Amygdala (tissue), 56 donors: Measurements from ENCODE around the gene ADAD2.
"Not testable (repeated sequence)": the region's sequence is repeated elsewhere in the genome, so short reads cannot be mapped to it uniquely, and the experiment has no call there.

Source experiments
- DNase-seq, 56 donors: peaks; one replicate each; lab custom pipeline; 2025; lab: John Stamatoyannopoulos, UW

ADAD2 gene

DNA sequence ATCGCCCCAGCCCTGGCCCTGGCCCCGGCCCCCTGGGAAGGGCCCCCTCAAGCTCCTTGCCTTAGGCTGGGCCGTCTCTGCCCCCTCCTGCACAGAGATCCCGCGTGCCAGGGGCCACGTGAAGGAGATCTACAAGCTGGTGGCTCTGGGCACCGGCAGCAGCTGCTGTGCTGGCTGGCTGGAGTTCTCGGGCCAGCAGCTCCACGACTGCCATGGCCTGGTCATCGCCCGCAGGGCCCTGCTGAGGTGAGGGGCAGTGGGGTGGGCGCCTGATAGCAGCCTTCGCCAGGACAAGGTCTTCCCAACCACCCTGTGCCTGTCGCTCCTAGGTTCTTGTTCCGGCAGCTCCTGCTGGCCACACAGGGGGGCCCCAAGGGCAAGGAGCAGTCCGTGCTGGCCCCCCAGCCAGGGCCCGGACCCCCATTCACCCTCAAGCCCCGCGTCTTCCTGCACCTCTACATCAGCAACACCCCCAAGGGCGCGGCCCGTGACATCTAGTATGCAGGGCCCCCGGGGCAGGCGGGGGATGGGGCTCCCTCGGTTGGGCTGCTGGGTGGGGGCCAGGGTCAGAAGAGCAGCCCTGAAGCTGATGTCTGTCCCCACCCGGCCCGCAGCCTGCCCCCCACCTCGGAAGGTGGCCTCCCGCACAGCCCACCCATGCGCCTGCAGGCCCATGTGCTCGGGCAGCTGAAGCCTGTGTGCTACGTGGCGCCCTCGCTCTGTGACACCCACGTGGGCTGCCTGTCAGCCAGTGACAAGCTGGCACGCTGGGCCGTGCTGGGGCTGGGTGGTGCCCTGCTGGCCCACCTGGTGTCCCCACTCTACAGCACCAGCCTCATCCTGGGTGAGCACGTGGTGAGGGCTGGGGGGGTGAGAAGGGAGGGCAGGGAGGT lies 4.5 kb downstream of the ADAD2 start:
- no peak for DNase-seq

- DNase-seq: no peak
Measured at GRCh38 chr16:84196101-84196500, 5.1 kb downstream of the ADAD2 start.

GRCh38 chr16:84196727-84197394 lies 5.9 kb downstream of the ADAD2 start:
- no peak for DNase-seq

- DNase-seq: no peak
Measured at GRCh38 chr16:84197466-84198128, 6.6 kb downstream of the ADAD2 start.

DNA sequence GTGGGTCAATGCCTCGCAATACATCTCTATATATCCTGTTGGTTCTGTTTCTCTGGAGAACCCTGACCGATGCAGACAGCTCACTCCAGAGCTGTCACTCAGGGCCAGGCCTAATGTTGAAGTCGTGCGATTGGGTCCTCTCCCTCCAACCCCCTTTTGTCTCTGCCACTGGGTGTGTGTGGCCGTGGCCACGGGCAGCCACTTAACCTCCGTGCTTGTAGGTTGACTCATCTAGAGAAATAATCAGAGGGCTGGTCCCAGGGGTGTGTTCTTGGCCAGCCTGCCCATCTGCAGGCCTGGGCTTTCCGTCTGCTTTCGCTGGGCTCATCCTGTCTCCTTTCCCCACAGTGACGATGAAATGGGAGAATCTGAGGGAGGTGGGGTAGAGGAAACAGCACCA lies 7.4 kb downstream of the ADAD2 start:
- DNase-seq: no peak

GRCh38 chr16:84199097-84199496 lies 8.1 kb downstream of the ADAD2 start:
- no peak for DNase-seq

GRCh38 chr16:84199861-84200260 lies 8.9 kb downstream of the ADAD2 start:
- DNase-seq: peak in 28 of 56 donors; percentile 8 to 72 (median 44)

DNA sequence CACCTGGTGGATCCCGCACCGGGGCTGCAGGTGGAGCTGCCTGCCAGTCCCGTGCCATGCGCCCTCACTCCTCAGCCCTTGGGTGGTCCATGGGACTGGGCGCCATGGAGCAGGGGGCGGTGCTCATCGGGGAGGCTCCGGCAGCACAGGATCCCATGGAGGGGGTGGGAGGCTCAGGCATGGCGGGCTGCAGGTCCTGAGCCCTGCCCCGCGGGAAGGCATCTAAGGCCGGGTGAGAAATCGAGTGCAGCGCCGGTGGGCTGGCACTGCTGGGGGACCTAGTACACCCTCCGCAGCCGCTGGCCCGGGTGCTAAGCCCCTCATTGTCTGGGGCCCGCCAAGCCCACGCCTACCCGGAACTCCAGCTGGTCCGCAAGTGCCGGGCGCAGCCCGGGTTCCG lies 13.6 kb downstream of the ADAD2 start:
- not testable (repeated sequence) for DNase-seq

DNA sequence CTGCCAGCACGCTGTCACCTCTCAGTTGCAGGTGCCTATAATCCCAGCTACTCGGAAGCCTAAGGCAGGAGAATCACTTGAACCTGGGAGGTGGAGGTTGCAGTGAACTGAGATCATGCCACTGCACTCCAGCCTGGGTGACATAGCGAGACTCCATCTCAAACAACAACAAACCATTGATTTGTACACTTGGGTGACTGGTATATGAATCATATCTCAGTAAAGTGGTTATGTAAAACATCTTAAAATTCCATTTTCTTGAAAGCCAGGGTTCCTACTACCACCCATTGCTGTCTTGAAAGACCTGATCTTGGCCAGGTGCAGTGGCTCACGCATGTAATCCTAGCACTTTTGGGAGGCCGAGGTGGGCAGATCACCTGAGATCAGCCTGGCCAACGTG lies 14.2 kb downstream of the ADAD2 start:
- DNase-seq: not testable (repeated sequence)

GRCh38 chr16:84205976-84206691 lies 15.2 kb downstream of the ADAD2 start:
- no peak for DNase-seq

GRCh38 chr16:84207251-84207650 lies 16.3 kb downstream of the ADAD2 start:
- DNase-seq: no peak

DNA sequence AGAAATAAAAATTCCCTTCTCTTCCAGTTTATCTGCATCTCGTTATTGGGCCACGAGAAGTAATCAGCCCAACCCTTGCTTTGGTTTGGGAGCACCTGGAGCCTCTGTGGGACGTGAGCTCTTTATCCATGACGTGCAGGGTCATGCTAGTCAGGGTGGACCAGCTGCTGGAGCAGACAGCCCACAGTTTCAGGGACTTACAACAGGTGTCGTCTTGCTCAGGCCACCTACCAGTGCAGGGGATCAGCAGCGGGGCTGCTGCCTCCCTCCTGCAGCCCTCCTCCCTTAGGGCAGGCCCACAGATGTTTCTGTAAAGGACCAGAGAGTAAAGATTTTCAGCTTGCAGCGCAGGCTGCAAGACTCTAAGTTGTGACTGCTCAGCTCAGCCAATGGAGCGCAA lies 16.9 kb downstream of the ADAD2 start:
- no peak for DNase-seq

DNA sequence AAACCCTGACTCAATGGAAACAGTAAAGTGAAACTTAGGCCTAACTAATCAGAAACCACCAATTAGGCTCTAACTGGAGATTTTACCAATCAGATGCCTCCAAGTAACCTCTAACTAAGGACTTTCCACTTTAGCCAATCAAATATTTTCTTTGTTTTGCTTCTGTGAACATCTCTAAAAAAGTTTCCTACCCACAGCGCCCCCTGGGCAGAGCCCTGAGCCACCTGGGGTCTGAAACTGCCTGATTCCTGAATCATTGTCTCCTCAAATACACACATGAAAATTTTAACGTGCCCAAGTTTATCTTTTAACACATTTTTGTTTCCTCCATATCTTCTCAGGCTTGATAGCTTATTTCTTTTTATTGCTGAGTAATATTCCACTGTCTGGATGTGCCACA lies 19.0 kb downstream of the ADAD2 start:
- DNase-seq: no peak

DNA sequence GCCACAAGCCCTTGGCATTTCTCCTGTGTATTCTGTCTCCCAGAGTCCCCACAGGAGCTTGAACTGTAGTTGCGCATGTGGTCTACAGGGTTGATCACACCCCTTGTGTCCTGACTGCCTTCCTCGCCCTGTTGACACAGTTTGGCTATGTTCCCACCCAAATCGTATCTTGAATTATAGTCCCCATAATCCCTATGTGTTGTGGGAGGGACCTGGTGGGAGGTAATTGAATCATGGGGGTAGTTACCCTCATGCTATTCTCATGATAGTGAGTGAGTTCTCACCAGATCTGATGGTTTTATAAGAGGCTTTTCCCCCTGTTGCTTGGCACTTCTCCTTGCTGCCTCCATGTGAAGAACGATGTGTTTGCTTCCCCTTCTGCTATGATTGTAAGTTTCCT lies 21.2 kb downstream of the ADAD2 start:
- no peak for DNase-seq

DNA sequence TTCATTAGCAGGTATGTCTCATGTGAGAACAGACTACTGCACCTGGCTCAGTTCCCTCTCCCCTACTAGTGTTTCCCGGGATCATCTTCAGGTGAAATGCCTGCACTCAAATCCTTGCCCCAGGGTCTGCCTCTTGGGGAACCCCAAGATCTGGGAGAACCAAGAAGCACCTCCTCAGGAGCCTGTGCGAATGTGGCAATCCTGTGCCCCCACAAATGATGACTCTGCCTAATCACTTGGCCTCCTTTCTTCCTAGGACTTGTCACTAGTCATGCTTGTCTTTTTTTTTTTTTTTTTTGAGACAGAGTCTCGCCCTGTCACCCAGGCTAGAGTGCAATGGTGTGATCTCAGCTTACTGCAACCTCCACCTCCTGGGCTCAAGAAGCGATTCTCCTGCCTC lies 21.7 kb downstream of the ADAD2 start:
- no peak for DNase-seq

GRCh38 chr16:84214451-84215066 lies 23.6 kb downstream of the ADAD2 start:
- no peak for DNase-seq

DNA sequence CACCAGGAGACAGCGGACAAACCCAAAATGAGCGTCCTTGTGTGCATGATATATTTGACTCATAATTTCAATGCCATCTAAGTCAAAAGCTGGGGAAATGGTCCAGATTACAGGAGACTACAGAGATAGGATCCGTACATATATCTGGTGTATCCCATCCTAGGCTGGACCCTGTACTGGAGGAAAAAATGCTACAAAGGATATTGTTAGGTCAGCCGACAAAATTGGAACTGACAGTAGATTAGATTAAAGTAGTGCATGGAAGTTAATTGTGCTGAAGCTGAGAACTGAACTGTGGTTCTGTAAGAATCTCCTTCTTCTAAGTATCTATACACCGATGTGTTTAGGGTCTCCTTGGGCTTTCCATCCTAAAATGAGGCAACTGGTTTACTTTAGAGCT lies 24.6 kb downstream of the ADAD2 start:
- no peak for DNase-seq

- DNase-seq: not testable (repeated sequence)
Measured at GRCh38 chr16:84216144-84216543, 25.2 kb downstream of the ADAD2 start.

DNA sequence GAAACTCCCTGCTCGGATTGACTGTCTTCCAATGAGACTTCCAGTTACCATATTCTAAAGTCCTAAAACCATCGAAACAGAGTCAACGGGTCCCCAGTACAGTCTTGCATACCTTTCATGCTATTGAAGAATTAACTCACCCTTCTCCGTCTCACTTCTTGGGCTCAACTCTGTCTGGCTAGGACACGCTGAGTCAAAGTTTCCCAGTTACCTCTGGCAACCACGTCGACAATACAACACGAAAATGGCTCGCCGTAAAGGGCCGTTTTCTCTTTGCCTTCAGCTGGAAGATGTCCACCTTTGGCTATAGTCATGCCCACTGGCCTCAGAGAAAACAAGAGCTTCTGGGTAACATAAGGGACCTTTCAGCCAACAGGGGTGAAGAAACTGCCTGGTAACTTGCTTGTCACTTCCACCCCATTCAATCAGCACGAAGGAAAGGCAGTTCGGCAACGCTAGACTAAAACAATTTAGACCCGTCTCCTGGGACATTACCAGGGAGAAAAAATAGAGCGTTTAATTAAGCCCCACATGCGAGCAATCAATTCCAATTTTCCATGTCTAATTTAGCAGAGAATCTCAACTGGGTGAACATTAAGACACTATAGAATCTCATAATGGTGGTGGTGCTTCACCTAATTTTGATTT lies 27.3 kb downstream of the ADAD2 start:
- no peak for DNase-seq

DNA sequence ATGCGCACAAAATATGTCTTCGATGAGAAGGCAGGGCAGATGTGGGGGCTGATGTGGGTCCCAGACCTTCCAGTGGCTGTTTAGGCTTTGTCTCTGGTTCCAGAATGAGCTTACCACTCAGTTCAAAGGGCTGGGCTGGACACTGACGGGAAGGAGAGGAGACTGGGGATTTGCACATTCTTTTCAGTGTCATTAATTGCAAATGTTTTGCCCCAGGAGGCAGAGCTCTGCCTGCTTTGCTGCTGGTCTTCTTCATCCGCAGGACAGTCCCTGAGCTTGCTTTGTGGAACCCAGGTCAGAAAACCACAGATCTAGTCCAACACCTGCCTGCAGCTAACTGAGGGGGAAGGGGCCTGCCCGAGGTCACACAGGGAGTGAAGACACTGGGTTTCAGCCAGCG lies 28.0 kb downstream of the ADAD2 start:
- DNase-seq: no peak
